ENCODE measurements around the gene BAIAP2L1.

Gene BAIAP2L1

GRCh38 chr7:98359395-98359794 lies 41.5 kb downstream of the BAIAP2L1 start:
- DNase-seq (ENCODE audit: low read depth): no peak

- no peak for DNase-seq (ENCODE audit: low read depth)
Measured at GRCh38 chr7:98358706-98359105, 42.2 kb downstream of the BAIAP2L1 start.

DNA sequence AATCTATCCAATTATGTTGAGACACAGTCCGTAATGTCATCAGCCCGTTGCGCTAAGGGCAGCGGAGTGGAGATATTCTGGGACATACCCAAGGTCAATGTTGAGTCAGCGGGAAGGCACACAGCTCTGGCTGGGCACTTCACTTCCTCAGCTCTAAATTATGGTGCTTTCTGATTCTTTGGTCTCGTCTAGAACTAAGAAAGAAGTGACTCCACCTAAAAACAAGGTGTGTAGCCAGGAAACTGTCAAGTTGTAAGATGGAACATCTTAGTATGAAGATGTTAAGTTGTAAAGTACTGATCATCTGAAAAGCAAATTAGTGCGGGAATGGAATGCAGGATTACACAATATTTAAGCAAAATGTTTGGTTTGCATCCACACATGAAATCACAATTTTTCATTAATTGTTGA lies 43.1 kb downstream of the BAIAP2L1 start:
- DNase-seq (ENCODE audit: low read depth): no peak

- DNase-seq (ENCODE audit: low read depth): no peak
Measured at GRCh38 chr7:98355250-98355538, 45.7 kb downstream of the BAIAP2L1 start.

GRCh38 chr7:98354511-98355249 lies 46.2 kb downstream of the BAIAP2L1 start:
- DNase-seq (ENCODE audit: low read depth): no peak

DNA sequence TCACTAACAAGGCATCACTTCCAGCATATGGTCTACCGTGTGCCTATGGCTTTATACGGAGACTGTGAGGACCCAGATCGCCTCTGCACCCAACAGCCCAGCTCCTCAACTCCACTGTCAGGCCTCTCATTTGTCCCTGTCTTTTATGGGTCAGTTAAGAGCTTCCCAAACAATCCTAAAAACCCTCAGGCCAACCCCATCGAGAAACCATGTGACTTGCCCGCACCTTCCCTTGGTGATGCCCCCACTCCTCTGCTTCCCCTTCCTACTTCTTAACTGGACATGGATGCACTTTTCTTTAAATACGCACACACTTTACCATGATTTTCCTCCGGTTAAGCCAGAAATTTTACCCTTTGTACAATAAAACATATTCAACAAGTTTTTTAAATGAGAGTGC lies 46.8 kb downstream of the BAIAP2L1 start:
- DNase-seq (ENCODE audit: low read depth): no peak

- no peak for DNase-seq (ENCODE audit: low read depth)
Measured at GRCh38 chr7:98352621-98353020, 48.3 kb downstream of the BAIAP2L1 start.

DNA sequence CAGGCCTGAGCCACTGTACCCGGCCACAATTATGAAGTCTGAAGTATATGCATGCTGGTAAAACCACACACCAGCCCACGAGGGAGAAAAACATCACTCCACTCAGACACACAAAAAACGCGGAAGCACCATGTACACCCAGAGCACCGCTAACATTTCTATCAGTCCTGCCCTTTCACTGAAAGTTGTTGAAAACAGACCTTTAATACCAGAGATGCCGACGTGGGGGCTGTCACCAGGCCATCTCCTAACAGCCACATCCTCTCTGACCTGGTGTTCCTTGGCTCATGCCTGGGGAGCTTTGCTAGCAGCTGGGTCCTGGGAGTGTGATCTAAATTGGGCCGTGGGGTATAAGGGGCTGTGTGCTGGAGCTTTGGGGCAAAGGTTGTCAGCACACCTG lies 49.8 kb downstream of the BAIAP2L1 start:
- DNase-seq (ENCODE audit: low read depth): no peak

DNA sequence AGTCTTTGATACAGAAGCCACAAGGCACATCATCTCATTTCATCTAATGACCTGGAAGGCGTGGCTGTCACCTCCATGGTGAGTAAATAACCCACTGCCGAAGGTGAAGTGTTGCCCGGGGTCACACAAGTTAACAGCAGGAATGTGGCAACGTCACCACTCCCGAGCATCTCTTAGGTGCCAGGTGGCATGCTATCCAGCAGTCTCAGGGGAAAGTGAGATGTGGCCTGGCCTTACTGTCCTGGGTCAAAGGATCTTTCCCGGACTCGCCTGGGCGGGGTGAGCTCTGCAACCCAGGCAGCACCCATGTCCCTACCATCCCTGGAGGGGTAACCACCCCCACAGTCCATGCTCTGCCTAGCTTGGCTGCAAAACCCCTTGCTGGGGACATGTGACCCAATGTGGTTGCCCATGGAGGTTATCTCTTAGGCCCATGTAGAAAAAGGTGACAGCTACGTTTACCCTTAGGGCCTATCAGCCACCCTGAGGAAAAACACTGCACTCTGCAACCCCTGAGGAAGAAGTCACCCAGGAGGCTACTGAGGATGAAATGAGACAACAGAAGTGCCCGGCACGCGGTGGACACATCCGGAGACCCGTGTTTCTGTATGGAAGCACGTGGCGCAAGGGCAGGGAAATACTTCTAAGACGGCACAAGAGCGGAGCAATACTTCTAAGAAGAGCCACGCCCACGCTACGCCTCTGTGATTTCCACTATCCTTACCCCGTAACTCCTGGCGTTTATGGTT lies 52.0 kb downstream of the BAIAP2L1 start:
- no peak for DNase-seq (ENCODE audit: low read depth)

- DNase-seq (ENCODE audit: low read depth): no peak
Measured at GRCh38 chr7:98346515-98347069, 54.3 kb downstream of the BAIAP2L1 start.

GRCh38 chr7:98341106-98341505 lies 59.8 kb downstream of the BAIAP2L1 start:
- no peak for DNase-seq (ENCODE audit: low read depth)

- no peak for DNase-seq (ENCODE audit: low read depth)
Measured at GRCh38 chr7:98339043-98339442, 61.8 kb downstream of the BAIAP2L1 start.

- no peak for DNase-seq (ENCODE audit: low read depth)
Measured at GRCh38 chr7:98338441-98338840, 62.4 kb downstream of the BAIAP2L1 start.

GRCh38 chr7:98335411-98335977 lies 65.4 kb downstream of the BAIAP2L1 start:
- no peak for DNase-seq (ENCODE audit: low read depth)

- no peak for DNase-seq (ENCODE audit: low read depth)
Measured at GRCh38 chr7:98334081-98334480, 66.8 kb downstream of the BAIAP2L1 start.

- DNase-seq (ENCODE audit: low read depth): no peak
Measured at GRCh38 chr7:98330926-98331529, 69.9 kb downstream of the BAIAP2L1 start.

DNA sequence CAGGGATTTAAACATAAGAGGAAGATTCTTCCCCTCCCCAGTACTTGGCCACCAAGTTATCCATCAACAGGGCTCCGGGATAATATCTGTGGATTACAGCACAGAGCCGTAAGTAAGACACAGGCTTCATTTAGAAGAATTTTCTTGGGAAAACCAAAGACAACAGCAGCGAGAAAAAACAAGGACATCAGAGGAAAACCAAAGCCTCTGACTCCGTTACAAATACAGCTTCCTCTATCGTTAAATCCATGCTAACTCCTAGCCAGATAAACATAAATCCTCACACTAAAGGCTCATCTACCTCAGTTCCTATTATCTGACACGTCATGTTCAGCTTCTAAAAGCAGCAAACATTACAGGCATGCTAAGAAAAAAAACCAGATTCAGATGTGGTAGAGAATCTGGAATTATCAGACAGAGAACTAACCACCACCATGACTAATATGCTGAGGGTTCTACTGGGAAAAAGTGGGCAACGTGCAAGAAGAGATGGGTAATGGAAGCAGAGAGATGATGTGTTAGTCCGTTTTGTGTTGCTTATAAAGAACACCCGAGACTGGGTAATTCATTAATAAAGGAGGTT lies 71.0 kb downstream of the BAIAP2L1 start:
- no peak for DNase-seq (ENCODE audit: low read depth)

DNA sequence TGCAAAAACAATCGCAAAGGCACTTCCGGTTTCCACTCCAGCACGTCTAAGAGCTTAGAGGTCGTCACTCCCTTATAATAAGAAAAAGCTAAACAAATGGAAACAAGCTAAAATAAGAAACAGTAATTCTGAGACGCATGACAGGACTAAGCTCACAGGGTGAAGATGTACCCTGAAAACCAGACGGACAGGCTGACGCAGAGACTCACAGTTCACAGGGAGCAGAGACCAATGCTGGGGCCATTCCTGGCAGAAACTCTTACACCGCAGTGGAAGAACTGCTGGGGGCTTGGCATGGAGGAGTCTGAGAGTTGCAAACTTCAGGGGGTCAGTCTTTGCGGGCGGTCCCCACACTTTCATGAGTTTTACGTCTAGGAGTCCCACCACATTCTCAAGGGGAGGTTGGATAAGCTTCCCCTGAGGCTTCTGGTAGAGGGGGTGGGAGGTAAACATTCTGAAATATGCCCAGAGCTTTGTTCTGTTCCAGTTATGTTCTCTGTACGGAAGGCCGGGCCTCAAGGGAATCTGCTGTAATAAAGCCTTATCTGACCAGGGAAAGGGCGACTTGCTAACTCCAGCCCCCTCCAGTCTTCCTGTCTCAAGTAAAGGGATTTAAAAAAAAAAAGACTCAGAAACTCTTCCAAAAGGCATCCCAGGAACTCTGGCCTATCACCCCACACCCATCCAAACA lies 71.6 kb downstream of the BAIAP2L1 start:
- DNase-seq (ENCODE audit: low read depth): no peak

DNA sequence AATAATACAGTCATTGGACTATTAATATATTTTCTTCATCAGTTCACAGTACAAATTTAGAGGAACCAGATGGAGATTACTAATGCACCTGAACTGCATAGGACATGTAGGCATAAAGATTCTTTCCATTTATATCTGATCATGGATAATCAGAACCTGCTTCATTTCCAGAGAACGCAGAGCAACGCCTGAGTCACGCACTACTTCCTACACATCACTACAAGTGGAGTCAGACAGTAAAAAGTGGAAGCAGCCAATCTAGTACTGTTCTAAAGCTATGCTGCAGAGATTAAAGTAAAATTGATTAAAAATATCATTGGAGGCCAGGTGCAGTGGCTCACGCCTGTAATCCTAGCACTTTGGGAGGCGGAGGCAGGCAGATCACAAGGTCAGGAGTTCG lies 76.1 kb downstream of the BAIAP2L1 start:
- DNase-seq (ENCODE audit: low read depth): no peak

DNA sequence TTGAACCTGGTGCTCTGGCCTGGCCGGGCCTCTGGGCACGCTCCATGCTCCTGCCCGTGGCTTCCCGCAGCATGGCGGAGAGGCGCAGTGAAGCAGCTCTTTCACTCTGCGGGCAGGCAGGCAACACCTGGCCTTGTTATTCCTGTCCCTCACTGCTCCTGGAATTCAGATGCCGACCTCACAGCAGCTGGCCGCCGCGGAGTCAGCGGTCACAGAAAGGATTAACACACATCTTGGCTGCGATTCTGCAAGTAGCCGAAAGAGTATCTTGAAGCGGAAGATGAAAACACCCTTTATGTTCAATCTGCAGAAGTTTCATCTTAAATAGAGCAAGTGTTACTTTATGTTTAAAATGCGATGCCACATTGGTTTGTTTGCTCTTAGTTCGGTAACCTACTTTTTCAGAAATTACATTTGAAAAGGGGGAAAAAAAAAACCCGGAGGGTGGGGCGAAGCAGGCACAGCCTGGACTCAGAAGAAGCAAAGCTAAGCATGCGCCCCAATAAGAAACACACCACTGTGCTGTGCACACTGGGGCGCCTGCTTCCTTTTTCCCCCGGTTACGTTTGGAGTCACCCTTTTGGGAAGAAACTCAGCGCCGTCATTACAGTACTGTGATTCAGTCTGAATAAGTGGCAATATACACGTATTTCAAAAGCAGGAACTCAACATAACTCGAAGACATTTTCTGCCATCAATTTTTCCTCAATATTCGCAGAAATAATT lies 77.1 kb downstream of the BAIAP2L1 start:
- no peak for DNase-seq (ENCODE audit: low read depth)

Data from activated T-helper 9 cell treated with anti-CD3 and anti-CD28 coated beads, Interleukin-2, amount 50 U/mL, for 16 hours (primary cell).